Measurements from ENCODE around the gene KCNMB3. TPM values are rescaled to one million over a fixed set of nuclear protein-coding genes. Genes with fewer than 3 reads are reported as not detected.
"Not testable (repeated sequence)": the region's sequence is repeated elsewhere in the genome, so short reads cannot be mapped to it uniquely, and the experiment has no call there.

KCNMB3 gene
- total and polyA plus RNA-seq, 2 of the 8 experiments (the other 6 are each of a cell fraction or from before 2014, with no cell fraction given), result 1.7 to 2.0 TPM

DNA sequence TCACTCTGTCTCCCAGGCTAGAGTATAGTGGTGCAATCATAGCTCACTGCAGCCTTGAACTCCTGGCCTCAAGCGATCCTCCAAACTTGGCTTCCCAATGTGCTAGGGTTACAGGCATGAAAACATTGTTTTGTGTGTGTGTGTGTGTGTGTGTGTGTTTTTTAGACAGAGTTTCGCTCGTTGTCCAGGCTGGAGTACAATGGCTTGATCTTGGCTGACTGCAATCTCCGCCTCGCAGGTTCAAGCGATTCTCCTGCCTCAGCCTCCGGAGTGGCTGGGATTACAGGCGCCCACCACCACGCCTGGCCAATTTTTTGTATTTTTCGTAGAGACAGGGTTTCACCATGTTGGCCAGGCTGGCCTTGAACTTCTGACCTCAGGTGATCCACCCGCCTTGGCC, 6.8 kb upstream of the KCNMB3 start:
- H3K79me2 ChIP-seq (ENCODE audit: control insufficient read depth in 1 of 2, insufficient read depth in 2 of 2, low read length in 2 of 2); H3K4ac ChIP-seq (replicated peaks; ENCODE audit: insufficient read length, low read depth, low read length); H3K4me2 ChIP-seq (ENCODE audit: insufficient read depth in 1 of 2, low read depth in 2 of 2, low read length in 2 of 2); H3K79me1 ChIP-seq (ENCODE audit: low read depth, low read length); CTCF ChIA-PET (ENCODE audit: partially characterized antibody); H3K9ac ChIP-seq (replicated peaks in 1 of 4; ENCODE audit: extremely low read depth in 1 of 4, low read depth in 3 of 4, low read length in 3 of 4); H2BK120ac ChIP-seq (replicated peaks; ENCODE audit: low read depth, low read length); H2AFZ ChIP-seq (ENCODE audit: low read length); H3K9me3 ChIP-seq (ENCODE audit: insufficient read depth in 2 of 2, low read depth in 1 of 2, low read length in 1 of 2); H3K27me3 ChIP-seq (replicated peaks in 1 of 4; ENCODE audit: control insufficient read depth in 3 of 4, extremely low read depth in 1 of 4, insufficient read depth in 3 of 4, low read length in 3 of 4); H4K8ac ChIP-seq (ENCODE audit: extremely low read depth, insufficient read depth, low read length); H3K4me1 ChIP-seq (replicated peaks in 1 of 4; ENCODE audit: control insufficient read depth in 3 of 4, insufficient read depth in 4 of 4, low read length in 3 of 4); H3K14ac ChIP-seq (ENCODE audit: insufficient read length); H3K36me3 ChIP-seq (ENCODE audit: control insufficient read depth in 2 of 4, insufficient read depth in 4 of 4, low read length in 3 of 4); POLR2A ChIA-PET (ENCODE audit: partially characterized antibody); DNase-seq (ENCODE audit: low read depth in 1 of 2, low spot score in 2 of 2); H2BK20ac ChIP-seq (ENCODE audit: low read length); H2BK12ac ChIP-seq (ENCODE audit: low read depth, low read length); H2BK15ac ChIP-seq (ENCODE audit: low read length); H2BK5ac ChIP-seq (ENCODE audit: low read depth, low read length); FAIRE-seq; H3K23me2 ChIP-seq (ENCODE audit: low read depth, low read length); H3K27ac ChIP-seq (ENCODE audit: low read depth, low read length); H3K56ac ChIP-seq (replicated peaks; ENCODE audit: insufficient read length, low read depth, low read length); H3K23ac ChIP-seq (ENCODE audit: insufficient read length); H4K20me1 ChIP-seq (replicated peaks in 1 of 2; ENCODE audit: control insufficient read depth in 1 of 2, insufficient read depth in 2 of 2, low read length in 2 of 2); H4K5ac ChIP-seq (ENCODE audit: insufficient read length, low read depth, low read length); H4K91ac ChIP-seq (replicated peaks; ENCODE audit: insufficient read length, low read length); H3K18ac ChIP-seq (ENCODE audit: extremely low read depth, low read length); H3K4me3 ChIP-seq (ENCODE audit: extremely low read depth in 1 of 4, insufficient read depth in 2 of 4, low read depth in 3 of 4, low read length in 4 of 4); H2AK5ac ChIP-seq (ENCODE audit: low read depth, low read length): not testable (repeated sequence)
- 93% methylated on average over 9 of the region's 11 CpGs; no CpG with 5 or more reads in 1 of the 2 experiments for WGBS, 2 experiments (ENCODE audit: extremely low coverage in 1 of 2, insufficient coverage in 1 of 2, insufficient read length in 1 of 2, insufficient replicate concordance in 2 of 2, low coverage in 1 of 2, low lambda C conversion rate in 2 of 2, missing lambda C conversion rate in 1 of 2)
